NCI-H2029 treated with DMSO at 0.1 percent for 48 hours (cell line): ENCODE measurements around the gene SNRPB2.

Source experiments
- DNase-seq: peaks from one replicate; lab custom pipeline; 2025; lab: John Stamatoyannopoulos, UW

Gene SNRPB2

GRCh38 chr20:16732506-16733152, 2.8 kb downstream of the SNRPB2 start:
- no peak for DNase-seq

DNA sequence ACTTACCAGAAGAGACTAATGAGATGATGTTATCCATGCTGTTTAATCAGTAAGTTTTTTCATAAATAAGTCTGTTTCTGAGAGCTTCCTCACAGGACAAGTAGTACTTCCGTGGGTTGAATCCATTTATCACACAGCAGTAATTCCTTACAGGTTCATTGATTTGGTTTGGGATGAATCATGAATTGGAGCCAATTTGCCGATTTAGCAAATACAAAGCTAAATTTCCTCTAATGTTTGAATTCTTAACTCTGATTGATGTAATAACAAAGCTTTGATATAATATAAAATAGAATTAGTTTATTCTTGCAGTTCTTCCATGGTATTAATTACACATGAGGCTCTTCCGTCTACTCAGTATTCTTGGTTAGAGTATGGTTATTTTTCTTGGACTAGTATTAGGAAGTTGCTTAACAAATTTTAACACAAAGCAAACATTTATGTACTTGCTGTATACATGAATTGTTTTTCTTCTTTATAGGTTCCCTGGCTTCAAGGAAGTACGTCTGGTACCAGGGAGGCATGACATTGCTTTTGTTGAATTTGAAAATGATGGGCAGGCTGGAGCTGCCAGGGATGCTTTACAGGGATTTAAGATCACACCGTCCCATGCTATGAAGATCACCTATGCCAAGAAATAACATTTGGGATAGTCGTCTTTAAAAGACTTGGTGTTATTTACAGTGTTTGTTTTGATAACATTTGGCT, 10.7 kb downstream of the SNRPB2 start:
- DNase-seq, result no peak

DNA sequence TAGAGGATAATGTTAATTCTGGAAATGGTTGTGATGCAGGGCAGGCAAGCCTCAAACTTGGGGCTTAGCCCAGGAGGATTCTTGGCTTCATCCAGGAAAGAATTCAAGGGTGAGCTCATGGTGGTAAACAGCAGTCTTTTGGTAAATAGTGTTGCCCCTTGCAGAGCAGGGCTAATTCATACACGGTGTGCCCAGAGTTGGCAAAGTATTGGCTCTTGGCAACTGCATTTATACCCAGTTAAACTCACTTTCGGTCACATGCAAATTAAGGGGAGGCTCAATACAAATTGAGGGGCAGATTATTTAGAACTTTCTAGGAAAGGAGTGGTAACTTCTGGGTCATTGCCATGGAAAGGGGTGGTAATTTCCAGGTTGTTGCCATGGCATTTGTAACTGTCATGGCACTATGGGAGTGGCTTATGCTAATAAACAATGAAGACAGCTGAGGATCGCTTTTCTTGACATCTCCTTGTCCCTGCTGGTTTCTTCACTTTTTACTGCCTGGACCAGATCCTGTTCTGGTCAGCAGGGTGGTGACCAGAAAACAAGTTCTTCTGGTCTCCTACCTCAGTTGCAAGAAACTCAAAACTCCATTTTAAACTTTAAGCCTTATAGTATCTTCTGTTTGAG, 14.5 kb downstream of the SNRPB2 start:
- no peak for DNase-seq

DNA sequence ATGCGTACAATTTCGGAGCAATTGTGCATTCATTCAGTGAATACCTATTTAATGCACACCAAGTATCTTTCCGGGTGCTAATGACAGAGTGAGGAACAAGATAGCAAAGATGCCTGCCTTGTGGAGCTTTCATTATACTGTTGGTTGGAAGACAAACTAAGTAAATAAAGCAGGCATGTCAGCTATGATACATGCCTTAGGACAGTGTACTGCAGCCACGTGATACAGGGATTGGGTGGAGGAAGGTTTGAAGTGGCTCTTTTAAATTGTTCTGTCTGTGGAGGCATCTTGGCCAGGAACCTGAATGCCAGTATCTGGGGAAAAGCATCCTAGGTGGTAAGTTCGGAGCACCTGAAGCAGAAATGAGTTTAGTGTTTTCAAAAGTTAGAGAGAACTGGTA, 15.4 kb downstream of the SNRPB2 start:
- DNase-seq, result no peak

DNA sequence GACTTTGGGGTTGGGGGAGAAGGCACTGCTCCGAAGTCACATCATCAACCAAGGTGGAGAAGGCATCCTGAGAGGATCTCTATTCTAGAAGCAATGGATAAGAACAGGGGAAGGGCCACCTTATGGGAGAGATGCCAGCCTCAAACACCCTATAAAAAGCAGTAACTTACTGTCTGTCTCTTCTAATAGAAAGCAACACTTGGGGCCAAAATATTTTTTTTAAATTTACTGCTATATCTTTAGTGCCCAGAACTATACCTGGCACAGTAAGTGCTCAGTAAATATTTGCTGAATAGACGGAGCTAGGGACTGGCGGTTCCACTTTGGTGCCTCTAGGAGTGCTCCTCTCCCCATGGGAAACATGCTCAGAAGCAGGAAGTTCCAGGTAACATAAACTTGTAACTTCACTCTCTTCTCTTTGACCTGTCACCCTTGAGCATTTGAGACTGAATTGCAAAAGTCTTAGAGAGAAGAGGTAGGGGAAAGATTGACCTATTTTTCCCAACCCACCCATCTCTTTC, 17.5 kb downstream of the SNRPB2 start:
- peak; percentile 59 for DNase-seq

DNA sequence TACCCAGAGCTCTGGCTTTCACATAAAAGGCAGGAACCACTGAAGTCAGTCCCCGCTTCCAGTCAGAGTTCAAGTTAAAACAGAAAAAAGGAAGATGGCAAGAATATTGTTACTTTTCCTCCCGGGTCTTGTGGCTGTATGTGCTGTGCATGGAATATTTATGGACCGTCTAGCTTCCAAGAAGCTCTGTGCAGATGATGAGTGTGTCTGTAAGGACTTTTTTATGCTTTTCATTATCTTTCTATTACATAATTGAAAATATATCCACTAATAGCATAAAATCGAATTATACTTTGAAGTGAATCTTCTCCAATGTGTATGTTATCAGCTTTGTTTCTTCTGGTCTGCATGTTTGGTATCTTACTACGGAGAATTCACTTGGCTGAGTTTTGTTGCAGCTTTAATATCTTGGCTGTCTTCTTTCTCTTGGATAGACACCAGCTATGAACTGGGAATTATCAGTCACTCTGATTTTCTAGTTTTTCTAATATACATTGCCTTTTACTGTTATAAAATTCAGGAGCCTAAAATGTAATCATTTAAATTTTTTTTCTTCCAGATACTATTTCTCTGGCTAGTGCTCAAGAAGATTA, 18.6 kb downstream of the SNRPB2 start, which contains the start of gene OTOR:
TSS of gene OTOR (plus strand) at position 51 of the 593 bp plus-strand sequence. CDS start at position 95, 44 bp downstream.
- no peak for DNase-seq

GRCh38 chr20:16749573-16749972, 19.7 kb downstream of the SNRPB2 start:
- no peak for DNase-seq

- DNase-seq, result no peak
Observed at GRCh38 chr20:16752082-16752481, 22.3 kb downstream of the SNRPB2 start.

DNA sequence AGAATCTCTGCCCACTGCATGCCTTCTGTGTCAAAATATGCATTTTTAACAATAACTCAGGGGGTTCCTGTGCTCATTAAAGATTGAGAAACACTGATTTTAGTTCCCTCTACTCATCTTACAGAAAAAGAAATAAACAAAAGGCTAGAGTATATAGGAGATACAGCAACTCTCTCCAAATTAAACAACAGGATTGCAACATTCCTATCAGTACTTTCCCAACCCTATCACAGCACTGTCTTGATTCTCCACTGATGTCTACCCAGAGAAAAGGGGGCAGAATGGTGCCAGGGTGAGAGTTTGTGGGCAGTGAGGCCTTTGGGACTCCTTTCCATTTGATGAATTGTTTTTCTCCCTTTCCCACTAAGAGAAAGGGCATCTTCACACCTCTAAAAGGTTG, 23.1 kb downstream of the SNRPB2 start:
- no peak for DNase-seq

DNA sequence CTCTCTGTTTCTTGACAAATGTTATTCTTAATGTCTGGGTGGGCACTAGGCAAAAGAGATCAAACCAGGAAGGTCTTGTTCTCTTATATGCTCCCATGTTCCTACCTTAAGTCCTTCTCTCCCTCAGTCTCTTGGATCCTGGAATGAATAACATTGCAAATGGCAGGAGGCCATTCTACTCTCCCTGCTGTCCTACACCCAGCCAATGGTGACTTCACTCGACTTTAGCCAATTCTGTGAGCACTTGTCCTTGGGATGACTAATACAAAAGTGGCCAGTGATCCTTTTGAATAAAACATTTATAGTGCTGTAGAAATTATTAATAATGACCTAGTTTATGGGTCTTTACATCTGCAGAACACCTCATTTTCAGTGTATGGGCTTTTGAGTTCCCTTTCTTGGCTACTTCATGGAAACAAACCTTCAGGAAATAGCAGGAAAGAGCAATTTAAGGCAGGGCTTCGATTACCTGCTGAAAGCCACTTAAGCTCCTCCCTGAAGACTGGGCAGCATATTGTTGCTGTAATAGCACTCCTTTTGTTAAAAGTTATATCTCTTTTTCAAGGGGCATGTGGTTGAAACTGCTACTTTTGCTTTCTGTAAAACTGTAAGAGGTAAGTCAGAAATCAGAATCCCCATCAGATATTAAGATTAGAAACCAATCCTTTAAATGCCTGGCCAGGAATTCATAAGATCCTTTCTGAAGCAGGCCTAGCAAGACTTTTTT, 28.8 kb downstream of the SNRPB2 start:
- no peak for DNase-seq

GRCh38 chr20:16759181-16759563, 29.3 kb downstream of the SNRPB2 start:
- no peak for DNase-seq

GRCh38 chr20:16760431-16761304, 30.8 kb downstream of the SNRPB2 start:
- no peak for DNase-seq

DNA sequence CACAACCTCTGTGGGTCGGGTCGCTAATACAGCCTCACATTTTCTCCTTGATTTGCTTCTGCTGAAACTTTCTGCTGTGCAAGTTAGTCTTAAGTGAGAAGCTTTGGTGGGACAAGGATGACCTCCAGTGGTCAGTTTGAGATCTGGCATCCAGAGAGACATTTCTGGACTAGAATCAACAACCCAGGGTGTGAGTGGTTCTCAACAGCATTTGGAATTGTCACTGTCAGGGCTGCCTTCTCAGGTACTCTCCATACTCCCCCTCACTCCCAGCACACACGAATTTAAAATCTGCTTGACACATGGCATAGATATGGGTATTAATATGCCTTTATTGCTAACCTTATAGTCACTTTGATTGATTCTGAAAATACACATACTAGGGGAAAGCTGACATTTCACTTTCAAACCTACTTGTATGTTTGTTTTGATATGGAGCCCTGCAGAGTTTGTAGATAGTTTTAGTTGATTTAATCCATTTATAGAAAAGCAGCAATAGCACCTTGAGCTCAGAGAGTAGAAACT, 31.5 kb downstream of the SNRPB2 start:
- DNase-seq, result peak; percentile 73

- DNase-seq, result no peak
Observed at GRCh38 chr20:16764560-16764959, 34.7 kb downstream of the SNRPB2 start.

DNA sequence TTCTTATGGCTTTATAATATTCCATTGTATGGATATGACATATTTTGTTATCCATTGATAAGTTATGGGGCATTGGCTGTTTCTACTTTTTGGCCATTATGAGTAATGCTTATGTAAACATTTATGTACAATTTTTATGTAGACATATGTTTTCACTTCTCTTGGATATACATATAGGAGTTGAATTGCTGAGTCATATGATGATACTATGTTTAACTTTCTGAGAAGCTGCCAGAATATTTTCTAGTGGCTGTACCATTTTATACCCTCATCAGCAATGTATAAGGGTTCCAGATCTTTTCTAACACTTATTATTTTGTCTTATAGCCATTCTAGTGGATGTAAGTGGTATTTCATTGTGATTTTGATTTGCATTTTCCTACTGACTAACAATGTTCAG, 41.4 kb downstream of the SNRPB2 start:
- DNase-seq, result no peak

DNA sequence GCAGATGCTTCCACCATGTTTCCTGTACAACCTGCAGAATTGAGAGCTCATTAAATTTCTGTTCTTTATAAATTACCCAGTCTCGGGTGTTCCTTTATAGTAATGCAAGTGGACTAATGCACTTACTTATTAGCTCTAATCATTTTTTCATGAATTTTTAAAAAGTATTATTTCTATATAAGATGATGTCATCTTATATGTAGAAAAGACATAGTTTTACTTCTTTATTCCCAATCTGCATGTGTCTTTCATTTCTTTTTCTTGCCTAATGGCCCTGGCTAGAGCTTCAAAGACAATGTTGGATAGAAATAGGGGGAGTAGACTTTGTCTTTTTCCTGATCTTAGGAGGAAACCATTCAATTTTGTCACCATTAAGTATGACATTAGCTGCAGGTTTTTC, 46.1 kb downstream of the SNRPB2 start:
- no peak for DNase-seq

- DNase-seq, result no peak
Observed at GRCh38 chr20:16777126-16777525, 47.3 kb downstream of the SNRPB2 start.

GRCh38 chr20:16778159-16778558, 48.3 kb downstream of the SNRPB2 start:
- DNase-seq, result no peak

DNA sequence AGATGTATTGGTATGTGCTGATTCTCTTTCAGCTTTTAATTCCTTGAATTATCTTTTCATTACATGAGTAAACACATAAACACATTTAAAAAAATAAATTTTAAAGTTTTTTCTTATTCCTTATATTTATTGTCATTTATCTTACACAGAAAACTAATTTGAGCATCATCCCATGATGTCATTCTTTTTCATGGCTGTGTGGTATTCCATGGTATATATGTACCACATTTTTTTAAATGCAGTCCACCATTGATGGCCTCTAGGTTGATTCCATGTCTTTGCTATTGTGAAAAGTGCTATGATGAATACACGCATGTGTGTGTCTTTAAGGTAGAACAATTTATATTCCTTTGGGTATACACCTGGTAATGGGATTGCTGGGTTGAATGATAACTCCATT, 51.7 kb downstream of the SNRPB2 start:
- no peak for DNase-seq

DNA sequence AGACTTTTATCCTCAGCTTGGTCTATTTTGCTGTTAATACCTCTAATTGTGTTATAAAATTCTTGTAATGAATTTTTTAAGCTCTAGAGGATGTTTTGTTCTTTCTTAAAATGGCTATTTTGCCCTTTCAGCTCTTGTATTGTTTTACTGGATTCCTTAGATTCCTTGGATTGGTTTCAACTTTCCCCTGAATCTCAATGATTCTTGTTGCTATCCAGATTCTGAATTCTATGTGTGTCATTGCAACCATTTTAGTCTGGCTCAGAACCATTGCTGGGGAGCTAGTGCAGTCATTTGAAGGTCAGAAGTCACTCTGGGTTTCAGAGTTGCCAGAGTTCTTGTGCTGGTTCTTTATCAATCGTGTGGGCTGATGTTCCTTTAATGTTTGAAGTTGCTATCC, 55.4 kb downstream of the SNRPB2 start:
- no peak for DNase-seq
